AG04450 (cell line): ENCODE data around the gene MRPS10. TPM values are rescaled to one million over a fixed set of nuclear protein-coding genes. Genes with fewer than 3 reads are reported as not detected.

Experiments
- CTCF ChIA-PET: fragments of 300-600, 350-600 bp; formaldehyde crosslinking; extraction: SDS; loops from one replicate; lab custom pipeline; 2022; ENCODE audit warnings: antibody characterized with exemption, inconsistent platforms; lab: Charles Lee
- POLR2A ChIA-PET: fragments of 350-600 bp; formaldehyde crosslinking; extraction: SDS; loops from one replicate; lab custom pipeline; 2021; ENCODE audit warnings: antibody characterized with exemption, inconsistent platforms; lab: Yijun Ruan, JAX
- DNase-seq: peaks from one replicate; pipeline ENCODE4 v3.0.0-alpha.2; 2011; ENCODE audit warnings: low read depth, low spot score
- H3K27ac ChIP-seq: one replicate; pipeline ENCODE4 v1.5.1; 2012; ENCODE audit warnings: low read depth, low read length, control low read depth
- H3K27me3 ChIP-seq: one replicate; pipeline ENCODE4 v1.6.0; 2012; ENCODE audit warnings: low read length; ENCODE audit not compliant: control insufficient read depth, insufficient read depth
- H3K4me3 ChIP-seq: 2 replicates; pipeline ENCODE4 v1.5.1; 2011; ENCODE audit warnings: mild to moderate bottlenecking, low read depth, low read length, control low read depth
- H3K9me3 ChIP-seq: 2 replicates; pipeline ENCODE4 v1.5.1; 2012; ENCODE audit warnings: low read length; ENCODE audit not compliant: control insufficient read depth, insufficient read depth
- CTCF ChIP-seq: IDR thresholded peaks from 2 replicates; pipeline ENCODE4 v1.5.1; 2011; ENCODE audit warnings: low read depth, low read length, control low read depth, inconsistent platforms
- polyA plus RNA-seq: library from polyadenylated mRNA; depleted of rRNA; stranded (reverse); fragments of >200 nt; gene quantifications from 2 replicates; pipeline ENCODE4 v1.2.3, GENCODE V29; 2011; rRNA removed

Gene MRPS10
- polyA plus RNA-seq, 1 experiment = 63.2 TPM

- TF ChIP-seq CTCF = no peak
- Histone ChIP-seq H3K27ac (no peak overlapping the region), H3K9me3 (no peaks in the 10 kb centered on the region), H3K27me3 (peaks cover 3% of the 10 kb centered on the region), H3K4me3 (no peak overlapping the region)
- ChIA-PET POLR2A (no interaction called here), CTCF (no interaction called here)
- no peak for DNase-seq
Measured at GRCh38 chr6:42159431-42160024, 58.1 kb downstream of the MRPS10 start.

- Histone ChIP-seq H3K27ac (no peak overlapping the region), H3K27me3 (peaks cover 8% of the 10 kb centered on the region), H3K4me3 (no peak overlapping the region), H3K9me3 (no peaks in the 10 kb centered on the region)
- POLR2A ChIA-PET = no interaction called here
- no peak for DNase-seq
- no peak for TF ChIP-seq CTCF
- CTCF ChIA-PET = no interaction called here
Measured at GRCh38 chr6:42158631-42159030, 59.0 kb downstream of the MRPS10 start.

DNA sequence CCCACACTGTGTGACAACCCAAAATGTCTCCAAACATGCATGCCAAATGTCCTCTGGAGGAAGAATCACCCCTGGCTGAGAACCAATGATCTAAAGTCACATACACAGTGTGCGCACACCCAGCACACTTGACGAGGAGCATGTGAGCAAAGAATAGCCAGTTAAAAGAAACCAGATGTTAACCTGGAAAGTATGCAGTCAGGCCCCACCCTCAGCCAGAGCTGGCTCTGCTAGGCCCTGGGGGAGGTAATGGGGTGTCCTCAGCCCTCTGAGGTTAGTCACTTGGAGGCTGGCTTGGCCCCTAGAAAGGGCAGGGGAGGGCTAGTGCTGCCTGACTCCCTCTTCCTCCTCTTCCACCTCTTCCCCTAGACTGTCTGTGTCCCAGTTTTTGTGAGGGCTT is 59.6 kb downstream of the MRPS10 start:
- H3K27ac ChIP-seq = no peak overlapping the region
- H3K27me3 ChIP-seq = peaks cover 9% of the 10 kb centered on the region
- no peak for TF ChIP-seq CTCF
- ChIA-PET CTCF (interaction anchor here (0.7 to 1.0 kb wide), 2 partner anchors 54 to 60 kb away, joined by 3 read pairs; no protein-coding TSS in a partner anchor), POLR2A (no interaction called here)
- no peak overlapping the region for H3K4me3 ChIP-seq
- no peaks in the 10 kb centered on the region for H3K9me3 ChIP-seq
- DNase-seq = no peak

Other genes starting within 250 kb of the MRPS10 start
- gene TAF8, start 167.3 kb downstream of the MRPS10 start, polyA plus RNA-seq = 14.6 and 15.0 TPM in 2 replicates
- 0.68 and 1.1 TPM in 2 replicates for gene C6orf132, start 75.2 kb downstream of the MRPS10 start, polyA plus RNA-seq
- gene GUCA1A, start 44.5 kb downstream of the MRPS10 start, polyA plus RNA-seq = 1.5 and 1.9 TPM in 2 replicates
- gene GUCA1B, start 22.9 kb downstream of the MRPS10 start, polyA plus RNA-seq = 0.21 and 0.40 TPM in 2 replicates
- gene TRERF1, start 234.1 kb upstream of the MRPS10 start, polyA plus RNA-seq = 7.3 and 9.0 TPM in 2 replicates